ENCODE measurements around the gene USP9Y.
A peak's percentile ranks its signal among the peaks of the same experiment; 100 is the strongest.

The USP9Y gene

DNA sequence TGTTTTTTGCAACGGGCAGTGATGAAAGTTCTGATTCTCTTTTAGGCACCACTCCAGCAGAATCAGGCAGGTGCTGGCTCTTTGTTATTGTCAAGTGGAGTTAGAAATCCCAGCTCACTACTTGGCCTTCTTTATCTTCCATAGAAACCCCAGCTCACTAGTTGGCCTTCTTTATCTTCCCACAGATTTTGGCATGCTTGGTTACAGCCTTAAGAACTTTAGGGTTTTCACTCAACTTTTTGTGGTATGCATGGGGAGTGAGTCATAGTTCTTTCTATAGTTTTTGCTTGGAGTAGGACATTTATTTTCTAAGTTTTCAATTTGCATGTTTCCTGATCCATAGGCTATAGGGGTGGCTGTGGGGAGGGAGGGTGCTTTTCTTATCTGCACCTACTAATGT, 55.0 kb downstream of the USP9Y start:
- no peak for DNase-seq (ENCODE audit: low read depth in 2 of 2)

DNA sequence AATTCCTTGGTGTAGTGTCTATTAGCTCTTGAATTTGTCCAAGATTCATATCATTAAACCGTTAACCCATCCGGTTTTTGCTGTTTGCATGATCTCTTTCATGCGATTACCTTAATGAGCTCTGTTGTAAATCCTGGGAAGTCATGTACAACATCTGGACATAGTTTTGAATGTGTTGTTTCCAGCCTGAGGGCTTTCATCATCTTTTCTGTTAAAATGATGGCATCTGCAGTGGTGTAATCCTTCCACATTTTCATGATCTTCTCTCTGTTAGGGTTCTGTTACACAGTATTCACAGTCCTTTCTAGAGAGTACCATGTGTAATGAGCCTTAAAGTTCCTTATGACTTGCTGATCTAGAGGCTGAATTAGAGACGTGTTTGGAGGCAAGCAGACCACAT, 64.9 kb downstream of the USP9Y start:
- DNase-seq (ENCODE audit: low read depth in 2 of 2): no peak

DNA sequence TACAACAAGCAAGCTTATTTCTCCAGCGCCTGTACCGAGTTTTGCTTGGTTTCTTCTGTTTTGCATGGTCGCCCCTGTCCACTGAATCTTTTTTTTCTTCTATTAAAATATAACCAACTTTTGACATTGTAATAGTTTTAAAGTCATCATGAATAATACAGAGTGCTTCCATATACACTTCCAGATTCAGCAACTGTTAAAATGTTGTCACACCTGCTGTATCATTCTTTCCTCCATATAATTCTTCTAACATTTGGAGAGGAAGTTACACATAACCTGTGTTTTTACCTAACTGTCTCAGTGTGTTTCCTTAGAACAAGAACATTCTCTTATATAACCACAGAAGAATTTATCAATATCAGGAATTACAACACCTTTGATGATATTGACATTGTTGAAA, 83.5 kb downstream of the USP9Y start:
- no peak for DNase-seq (ENCODE audit: low read depth in 2 of 2)

DNA sequence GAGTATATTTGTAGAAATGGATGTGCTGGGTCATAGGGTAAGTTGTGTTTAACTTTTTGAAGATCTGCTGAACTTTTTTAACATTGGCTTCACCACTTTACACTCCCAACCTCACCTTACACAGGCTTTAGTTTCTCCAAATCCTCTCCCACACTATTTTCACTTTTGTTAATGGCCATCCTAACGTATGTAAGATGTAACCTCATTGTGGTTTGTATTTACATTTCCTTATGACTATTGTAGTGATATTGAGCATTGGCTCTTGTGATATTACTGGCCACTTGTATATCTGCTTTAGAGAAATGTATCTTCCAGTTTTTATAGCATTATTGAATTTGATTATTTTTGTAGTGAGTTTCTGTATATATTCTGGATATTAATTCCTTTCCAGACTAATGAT, 93.0 kb downstream of the USP9Y start:
- no peak for DNase-seq (ENCODE audit: low read depth in 2 of 2)

DNA sequence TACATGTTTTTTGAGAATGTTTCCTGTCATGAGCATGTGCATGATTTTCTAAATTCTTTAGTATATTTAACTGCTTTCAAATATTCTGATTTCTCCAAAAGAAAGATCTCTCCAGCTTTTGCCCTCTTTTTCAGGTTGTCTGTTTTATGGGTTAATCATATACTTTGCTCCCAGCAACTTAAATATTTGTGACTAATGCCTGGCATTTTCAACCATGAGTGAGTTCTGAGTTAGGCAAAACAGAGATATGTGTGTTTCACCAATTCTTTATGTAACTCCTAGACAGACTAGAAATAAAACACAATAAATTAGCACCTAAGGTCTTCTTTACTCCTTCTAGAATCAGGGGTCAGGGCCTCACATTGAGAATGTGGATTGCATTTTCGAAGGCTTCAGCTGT, 107.0 kb downstream of the USP9Y start:
- DNase-seq (ENCODE audit: low read depth in 2 of 2): no peak

DNA sequence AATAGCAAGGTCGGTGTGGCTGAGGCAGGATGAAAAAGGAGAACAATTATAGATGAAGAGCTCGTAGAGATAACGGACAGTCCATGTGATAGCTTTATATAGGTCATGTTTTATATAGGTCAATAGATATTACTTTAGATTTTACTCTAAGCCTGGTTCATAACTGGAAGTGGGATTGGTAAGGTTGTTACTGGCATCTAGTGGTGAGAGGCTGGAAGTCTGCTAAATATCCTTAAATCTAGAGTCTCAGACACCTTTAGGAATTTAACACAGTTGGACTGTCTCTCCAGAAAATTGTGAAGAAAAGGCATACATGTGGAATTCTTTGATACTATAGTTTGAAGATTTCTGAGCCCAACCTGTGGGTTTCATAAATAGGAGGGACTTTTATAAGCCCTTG, 108.0 kb downstream of the USP9Y start:
- DNase-seq (ENCODE audit: low read depth in 2 of 2): no peak

DNA sequence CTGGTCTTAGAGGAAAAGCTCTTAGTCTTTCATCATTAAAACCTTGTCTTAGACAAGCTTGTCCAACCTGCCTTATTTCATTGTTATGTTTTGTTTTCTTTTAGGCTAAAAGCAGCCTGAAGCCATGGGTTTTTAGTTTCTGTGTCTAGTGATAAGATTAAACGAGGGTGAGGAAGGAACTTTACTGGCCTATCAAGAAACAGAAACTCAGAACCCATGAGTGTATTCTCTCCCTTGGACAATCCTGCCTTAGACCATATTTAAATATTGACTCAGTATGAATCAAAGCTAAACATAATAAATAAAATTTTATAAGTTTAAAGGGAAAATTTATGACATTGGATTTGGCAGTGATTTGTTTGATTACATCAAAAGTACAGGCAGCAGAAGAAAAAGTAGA, 122.4 kb downstream of the USP9Y start:
- no peak for DNase-seq (ENCODE audit: low read depth in 2 of 2)

DNA sequence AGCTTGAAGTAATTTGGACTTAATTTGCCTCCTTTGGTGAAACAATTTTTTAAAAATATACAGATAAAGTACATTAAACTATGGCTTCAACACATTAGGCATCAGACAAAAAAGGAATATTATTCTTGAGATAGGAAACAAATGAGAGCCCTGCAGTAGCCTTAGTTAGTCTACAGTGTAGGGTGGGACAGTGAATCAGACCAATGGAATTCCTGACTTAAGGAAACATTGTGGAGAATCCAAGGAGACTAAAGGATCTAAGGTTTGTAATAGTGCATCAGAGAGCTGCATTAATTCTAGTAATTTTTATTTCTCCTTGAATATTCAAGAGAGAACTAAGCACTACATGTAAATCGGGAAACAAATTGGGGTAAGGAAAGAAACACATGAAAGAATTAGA, 125.8 kb downstream of the USP9Y start:
- DNase-seq (ENCODE audit: low read depth in 2 of 2): no peak

DNA sequence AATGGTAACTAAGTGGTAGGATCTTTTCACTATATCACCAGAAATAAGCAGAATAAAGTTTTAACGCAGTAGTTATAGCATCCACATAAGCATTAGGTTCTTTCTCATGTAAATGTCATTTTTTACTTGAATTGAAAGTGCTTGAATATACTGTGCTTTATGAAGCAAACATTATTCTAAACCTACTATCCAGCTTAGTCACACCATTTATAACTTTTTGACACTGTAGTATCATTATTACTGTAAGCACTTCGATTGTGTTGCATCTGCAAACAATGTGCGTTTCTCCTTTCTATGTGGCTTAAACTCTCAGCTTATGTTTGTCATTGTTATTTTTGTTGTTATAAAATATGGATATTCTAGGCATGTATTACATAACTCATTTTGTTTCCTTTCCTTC, 132.3 kb downstream of the USP9Y start:
- no peak for DNase-seq (ENCODE audit: low read depth in 2 of 2)

DNA sequence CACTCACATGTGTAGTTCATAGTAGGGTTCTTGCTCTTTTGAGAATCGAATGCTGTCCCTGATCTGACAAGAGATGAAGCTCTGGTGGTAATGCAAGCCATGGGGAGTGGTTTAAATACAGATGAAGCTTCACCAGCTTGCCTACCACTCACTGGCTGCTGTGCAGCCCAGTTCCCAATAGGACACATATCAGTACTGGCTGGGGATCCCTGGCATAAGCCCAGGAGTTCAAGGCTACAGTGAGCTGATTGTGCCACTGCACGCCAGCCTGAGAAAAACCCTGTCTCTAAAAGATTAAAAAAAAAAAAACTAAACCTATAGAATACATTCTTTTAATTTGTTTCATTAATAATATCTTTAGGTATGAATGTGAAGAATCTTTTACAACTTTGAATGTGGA, 136.5 kb downstream of the USP9Y start:
- no peak for DNase-seq (ENCODE audit: low read depth in 2 of 2)

DNA sequence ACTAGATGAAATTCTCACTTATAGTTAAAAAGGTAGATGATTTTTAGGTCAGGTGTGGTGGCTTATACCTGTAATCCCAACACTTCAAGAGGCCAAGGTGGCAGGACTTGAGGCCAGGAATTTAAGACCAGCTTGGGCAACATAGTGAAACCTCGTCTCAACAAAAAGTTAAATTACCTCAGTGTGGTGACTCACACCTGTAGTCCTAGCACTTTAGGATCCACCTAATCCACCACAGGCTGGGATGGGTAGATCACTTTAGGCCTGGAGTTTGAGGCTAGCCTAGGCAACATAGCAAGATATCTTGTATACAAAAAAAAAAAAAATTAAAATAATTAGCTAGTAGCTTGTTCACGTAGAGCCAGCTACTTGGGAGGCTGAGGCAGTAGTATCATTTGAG, 140.3 kb downstream of the USP9Y start:
- no peak for DNase-seq (ENCODE audit: low read depth in 2 of 2)

DNA sequence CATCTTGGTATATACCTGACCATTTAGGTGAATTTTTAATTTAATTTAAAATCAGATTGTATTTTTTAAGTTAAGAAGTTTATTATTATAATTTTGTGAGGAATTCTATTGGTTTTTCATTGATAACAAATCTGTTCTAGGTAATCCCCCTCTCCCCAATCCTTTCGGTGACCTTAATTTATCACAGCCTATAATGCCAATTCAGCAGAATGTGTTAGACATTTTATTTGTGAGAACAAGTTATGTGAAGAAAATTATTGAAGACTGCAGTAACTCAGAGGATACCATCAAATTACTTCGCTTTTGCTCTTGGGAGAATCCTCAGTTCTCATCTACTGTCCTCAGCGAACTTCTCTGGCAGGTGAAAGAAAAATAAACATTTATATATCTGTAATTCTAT, 145.8 kb downstream of the USP9Y start:
- no peak for DNase-seq (ENCODE audit: low read depth in 2 of 2)

DNA sequence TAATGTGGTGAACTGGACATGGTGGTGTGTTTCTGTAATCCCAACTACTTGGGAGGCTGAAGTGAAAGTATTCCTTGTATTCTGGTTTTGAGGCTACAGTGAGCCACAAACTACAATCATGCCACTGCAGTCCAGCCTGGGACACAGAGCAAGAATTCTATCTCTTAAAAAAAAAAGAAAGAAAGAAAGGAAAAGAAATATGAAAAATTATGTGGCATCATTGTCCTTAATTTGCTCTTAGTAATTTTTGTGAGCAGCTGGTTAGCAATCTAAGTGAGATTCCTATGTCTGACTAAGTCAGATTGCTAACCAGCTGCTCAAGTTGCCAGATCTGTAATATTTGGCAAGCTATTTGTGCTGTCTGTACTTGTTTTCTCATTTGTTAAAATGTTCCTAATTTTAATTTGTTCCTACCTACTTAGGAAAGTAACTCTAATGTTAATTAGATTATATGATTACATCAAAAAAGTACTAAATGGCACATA, 154.8 kb downstream of the USP9Y start:
- no peak for DNase-seq (ENCODE audit: low read depth in 2 of 2)

DNA sequence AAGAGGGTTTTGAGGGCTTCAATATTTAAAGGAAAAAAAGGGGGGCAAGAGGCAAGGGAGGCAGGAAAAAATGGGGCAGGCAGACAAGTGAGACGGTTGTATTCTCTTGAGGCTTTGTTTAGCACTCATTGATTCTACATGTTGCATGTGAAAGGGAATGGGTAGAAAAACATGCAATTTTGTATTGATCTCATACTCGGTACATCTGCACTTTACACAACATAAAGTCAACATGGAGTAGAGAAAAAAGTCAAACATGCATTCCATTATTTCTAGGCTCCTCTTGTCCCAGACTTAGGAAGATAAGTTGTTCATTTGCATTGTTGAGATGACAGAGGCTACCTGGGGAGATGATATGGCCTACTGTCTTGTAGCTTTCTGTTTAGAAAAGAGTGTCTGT, 166.9 kb downstream of the USP9Y start:
- no peak for DNase-seq (ENCODE audit: low read depth in 2 of 2)

DNA sequence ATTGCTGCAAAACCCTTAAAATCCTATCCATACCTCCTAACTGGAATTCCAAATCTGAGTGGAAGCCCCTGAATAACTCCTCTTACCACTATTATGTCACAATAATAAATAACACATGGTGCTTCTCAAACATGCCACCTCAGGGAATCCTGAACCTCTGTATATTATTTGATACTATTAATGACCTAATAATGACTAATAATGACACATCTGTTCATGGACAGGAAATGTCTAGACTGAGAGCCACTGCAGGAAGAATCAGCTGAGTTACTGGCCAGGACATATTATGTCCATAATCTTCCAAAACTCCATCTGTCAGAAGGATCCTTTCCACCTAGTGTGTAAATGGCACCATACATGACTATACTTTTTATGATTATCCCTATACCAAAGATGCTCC, 195.9 kb downstream of the USP9Y start:
- DNase-seq (ENCODE audit: low read depth in 2 of 2): no peak

DNA sequence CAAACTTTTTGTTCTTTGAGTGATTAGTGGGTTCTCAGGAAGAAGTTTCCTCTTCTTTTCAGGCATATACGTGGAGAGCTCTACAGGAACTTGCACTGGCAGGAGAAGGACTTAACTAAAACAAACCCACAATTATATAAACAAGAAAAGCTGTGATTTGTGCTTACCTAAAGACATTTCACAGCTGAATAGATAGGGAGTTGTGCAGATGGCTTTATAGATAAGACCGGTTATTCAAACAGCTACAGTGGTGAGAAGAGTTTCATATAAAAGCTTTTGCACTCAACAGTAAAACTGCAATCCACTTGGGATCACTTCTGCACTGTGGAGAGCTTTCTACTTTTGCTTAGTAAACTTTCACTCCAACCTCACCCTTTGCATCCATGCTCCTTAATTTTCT, 197.6 kb downstream of the USP9Y start:
- DNase-seq (ENCODE audit: low read depth in 2 of 2): no peak

DNA sequence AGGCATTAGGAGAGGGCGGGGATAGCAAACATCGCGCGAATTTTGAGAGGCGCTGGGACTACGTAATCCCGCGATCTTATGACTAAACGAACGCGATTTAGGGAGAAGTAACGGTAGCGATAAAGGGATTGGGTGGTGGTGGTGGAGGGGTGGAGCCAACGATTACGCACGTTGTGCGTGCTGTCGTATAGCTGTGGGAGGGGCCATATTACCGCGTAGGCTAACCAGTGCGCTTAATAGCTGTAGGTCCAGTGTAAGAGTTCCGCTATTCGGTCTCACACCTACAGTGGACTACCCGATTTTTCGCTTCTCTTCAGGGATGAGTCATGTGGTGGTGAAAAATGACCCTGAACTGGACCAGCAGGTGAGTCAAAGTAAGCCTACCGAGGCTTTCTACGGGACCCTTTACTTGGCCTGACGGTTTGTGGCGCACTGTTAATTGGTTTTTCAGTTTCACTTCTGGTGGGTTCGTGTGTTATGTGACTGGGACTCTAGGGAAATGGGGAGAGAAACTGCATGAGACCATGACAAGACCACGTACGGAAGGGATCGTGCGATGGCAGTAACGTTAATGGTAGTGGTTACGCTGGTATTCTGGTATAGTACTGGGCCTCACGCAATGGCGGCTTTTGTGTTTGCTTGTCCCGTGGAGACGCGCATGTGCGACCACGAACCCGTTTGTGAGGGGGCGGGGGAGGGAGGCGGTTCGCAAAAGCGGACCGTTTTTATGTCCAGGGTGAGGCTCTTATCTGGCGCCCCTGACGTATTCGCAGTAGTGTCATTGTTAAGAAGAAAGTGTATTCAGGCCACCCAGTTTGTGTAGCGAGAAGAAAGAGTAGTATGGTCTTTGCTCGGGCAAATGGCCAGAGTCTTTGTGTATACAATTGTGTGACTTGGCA, 203.8 kb downstream of the USP9Y start, which contains the start of gene DDX3Y:
DDX3Y (plus strand) TSS at position 251 of the 899 bp plus-strand sequence; CDS start at position 320, 69 bp downstream.
- DNase-seq (ENCODE audit: low read depth in 2 of 2): peak in 1 of 2 donors; percentile 74

DNA sequence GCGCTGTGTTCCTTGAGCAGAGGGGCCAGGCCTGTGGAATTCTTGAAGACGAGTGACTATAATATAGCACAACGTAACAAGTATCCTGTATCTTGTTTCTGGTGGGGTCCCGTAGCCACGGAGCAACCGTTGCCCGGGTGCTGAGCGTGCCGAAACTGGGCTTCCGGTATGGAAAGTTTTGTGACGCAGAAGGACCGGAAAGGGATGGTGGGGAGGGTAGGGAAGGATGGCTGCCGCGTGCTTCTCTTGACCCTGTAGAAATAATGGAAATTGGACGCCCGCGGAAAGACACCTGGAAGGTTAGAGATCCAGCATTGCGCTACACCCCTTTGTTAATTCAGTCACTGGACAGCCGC, 204.5 kb downstream of the USP9Y start:
- peak in 1 of 2 donors; percentile 51 for DNase-seq (ENCODE audit: low read depth in 2 of 2)

DNA sequence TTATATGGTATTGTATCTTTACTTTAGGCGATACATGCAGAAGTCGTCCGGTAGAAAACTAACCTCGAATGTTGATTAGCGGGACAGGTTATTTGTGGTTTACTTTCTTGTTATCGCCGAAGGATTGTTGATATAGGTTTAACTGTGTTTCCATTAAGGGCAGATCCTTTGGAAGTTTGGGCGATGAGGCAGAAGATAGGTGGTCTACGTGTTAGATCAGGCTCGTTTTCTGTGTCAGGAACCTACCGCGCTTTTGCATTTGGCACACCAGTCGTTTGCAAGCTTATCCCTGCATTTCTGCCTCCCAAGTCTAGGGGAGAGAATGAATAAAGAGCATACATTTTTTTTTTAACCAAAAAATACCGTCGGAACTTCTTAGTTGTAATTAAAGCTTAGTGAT, 204.9 kb downstream of the USP9Y start:
- no peak for DNase-seq (ENCODE audit: low read depth in 2 of 2)

All from activated CD8-positive, alpha-beta memory T cell treated with anti-CD3 and anti-CD28 coated beads for 4 hours (primary cell).